IMR-90 (cell line): ENCODE measurements around the gene OSBP2. TPM values are rescaled to one million over a fixed set of nuclear protein-coding genes. Genes with fewer than 3 reads are reported as not detected.

Experiments
- ATAC-seq: fragments of 200-7000 bp; cut with Tn5 transposase; 2 replicates; pipeline ENCODE4 v1.9.1; 2020; ENCODE audit warnings: low read depth, mild to moderate bottlenecking, moderate library complexity
- BruUV-seq: library from RNA; stranded (reverse); fragments of 400-500 nt; replicated peaks from 2 replicates; lab custom pipeline; 2021; lab: Mats Ljungman, UMichigan
- CTCF ChIA-PET: fragments of 300-600 bp; formaldehyde crosslinking; extraction: SDS; loops from one replicate; lab custom pipeline; 2021; ENCODE audit warnings: antibody characterized with exemption; lab: Yijun Ruan, JAX
- POLR2A ChIA-PET: fragments of 300-600 bp; sonication (Branson Sonifier 250); formaldehyde crosslinking; loops from one replicate; lab custom pipeline; 2022; ENCODE audit warnings: antibody characterized with exemption; ENCODE audit not compliant: unreplicated experiment; lab: Charles Lee
- DNase-seq: peaks from one replicate; pipeline ENCODE4 v3.0.0; 2013
- H2AFZ ChIP-seq: replicated peaks from 2 replicates; pipeline ENCODE3; 2013; ENCODE audit warnings: low read length, mild to moderate bottlenecking; ENCODE audit not compliant: poor library complexity
- H2AK5ac ChIP-seq: 2 replicates; pipeline ENCODE4 v1.6.1; 2013; ENCODE audit warnings: low read depth, low read length, inconsistent platforms
- H2AK9ac ChIP-seq: replicated peaks from 2 replicates; pipeline ENCODE3; 2013; ENCODE audit warnings: mild to moderate bottlenecking, low read depth, low read length, moderate library complexity; ENCODE audit not compliant: poor library complexity
- H2BK120ac ChIP-seq: 2 replicates; pipeline ENCODE4 v1.6.1; 2013; ENCODE audit warnings: low read depth, low read length, inconsistent platforms
- H2BK15ac ChIP-seq: 3 replicates; pipeline ENCODE4 v1.6.1; 2013; ENCODE audit warnings: low read depth, low read length, inconsistent platforms
- H2BK20ac ChIP-seq: 2 replicates; pipeline ENCODE4 v1.6.1; 2013; ENCODE audit warnings: low read depth, mild to moderate bottlenecking, inconsistent platforms, low read length, moderate library complexity
- H2BK5ac ChIP-seq: 2 replicates; pipeline ENCODE4 v1.6.1; 2013; ENCODE audit warnings: mild to moderate bottlenecking, low read depth, low read length, inconsistent platforms; ENCODE audit not compliant: poor library complexity, severe bottlenecking
- H3K14ac ChIP-seq: replicated peaks from 2 replicates; pipeline ENCODE4 v1.6.1; 2013; ENCODE audit warnings: low read depth, low read length, inconsistent platforms
- H3K18ac ChIP-seq: 2 replicates; pipeline ENCODE4 v1.6.1; 2013; ENCODE audit warnings: low read depth, low read length, control low read depth
- H3K23ac ChIP-seq: 2 replicates; pipeline ENCODE4 v1.6.1; 2013; ENCODE audit warnings: low read depth, low read length, inconsistent platforms
- H3K27ac ChIP-seq: 2 replicates; pipeline ENCODE4 v1.5.1; 2013; ENCODE audit warnings: mild to moderate bottlenecking, control low read depth, low read length; ENCODE audit not compliant: insufficient read depth
- H3K27me3 ChIP-seq: 2 replicates; pipeline ENCODE4 v1.6.1; 2013; ENCODE audit warnings: low read length; ENCODE audit not compliant: control insufficient read depth, insufficient read depth
- H3K36me3 ChIP-seq: 2 replicates; pipeline ENCODE4 v1.6.1; 2013; ENCODE audit warnings: low read length, mixed read lengths; ENCODE audit not compliant: control insufficient read depth, insufficient read depth
- H3K4ac ChIP-seq: 2 replicates; pipeline ENCODE4 v1.6.1; 2013; ENCODE audit warnings: low read depth, low read length, inconsistent platforms
- H3K4me1 ChIP-seq: 2 replicates; pipeline ENCODE4 v1.6.1; 2013; ENCODE audit warnings: low read length, mixed read lengths; ENCODE audit not compliant: control insufficient read depth, insufficient read depth
- H3K4me2 ChIP-seq: 2 replicates; pipeline ENCODE4 v1.6.1; 2013; ENCODE audit warnings: low read depth, mild to moderate bottlenecking, control low read depth, low read length, moderate library complexity
- H3K4me3 ChIP-seq: 2 replicates; pipeline ENCODE4 v1.5.1; 2013; ENCODE audit warnings: low read depth, mild to moderate bottlenecking, control low read depth, low read length, moderate library complexity; ENCODE audit not compliant: insufficient read depth
- H3K56ac ChIP-seq: 2 replicates; pipeline ENCODE4 v1.6.1; 2013; ENCODE audit warnings: low read length, inconsistent platforms; ENCODE audit not compliant: insufficient read depth; ENCODE audit errors: extremely low read depth
- H3K79me1 ChIP-seq, 2 experiments: 2 replicates each; pipeline ENCODE4 v1.6.1; 2013; ENCODE audit warnings: low read length in 2 of 2, inconsistent platforms in 1 of 2, low read depth in 1 of 2
- H3K9ac ChIP-seq: 2 replicates; pipeline ENCODE4 v1.6.1; 2013; ENCODE audit warnings: low read depth, low read length, control low read depth
- H3K9me1 ChIP-seq: 2 replicates; pipeline ENCODE4 v1.6.1; 2013; ENCODE audit warnings: low read length, inconsistent platforms; ENCODE audit not compliant: insufficient read depth
- H3K9me3 ChIP-seq: 2 replicates; pipeline ENCODE4 v1.6.1; 2013; ENCODE audit warnings: low read length; ENCODE audit not compliant: control insufficient read depth, insufficient read depth
- H4K20me1 ChIP-seq: 2 replicates; pipeline ENCODE4 v1.6.1; 2013; ENCODE audit warnings: low read length, inconsistent platforms; ENCODE audit not compliant: insufficient read depth
- H4K5ac ChIP-seq: 2 replicates; pipeline ENCODE4 v1.6.1; 2013; ENCODE audit warnings: mild to moderate bottlenecking, low read depth, low read length, control low read depth
- H4K8ac ChIP-seq, 2 experiments: 2 replicates each; pipeline ENCODE4 v1.6.1; 2013; ENCODE audit warnings: low read depth in 2 of 2, low read length in 2 of 2, control low read depth in 1 of 2, inconsistent platforms in 1 of 2
- H4K91ac ChIP-seq: 2 replicates; pipeline ENCODE4 v1.6.1; 2013; ENCODE audit warnings: low read depth, low read length, inconsistent platforms; ENCODE audit not compliant: insufficient read depth
- SMC3 ChIP-seq: fragments of 150-350 bp; IDR thresholded peaks from 2 replicates; pipeline ENCODE4 v1.6.1; 2016; ENCODE audit warnings: low read depth, mild to moderate bottlenecking, antibody characterized with exemption, low read length, moderate library complexity
- WGBS, 2 experiments: methylation state at CpG; one replicate each; pipeline versions ENCODE4 v1.1.5 to v1.1.7; 2013; ENCODE audit warnings: missing lambda C conversion rate in 2 of 2; ENCODE audit not compliant: insufficient read length in 1 of 2; ENCODE audit errors: extremely low coverage in 2 of 2; 5-methylcytosine and 5-hydroxymethylcytosine counted together
- dilution Hi-C: fragments of 300-500 bp; cut with HindIII; formaldehyde crosslinking; loops from one replicate; pipeline ENCODE4 v1.14.3; 2018; ENCODE audit warnings: low sequenced_read_pairs; ENCODE audit not compliant: unreplicated experiment
- in situ Hi-C: fragments of 300-500 bp; cut with MboI; formaldehyde crosslinking; loops from 3 replicates; pipeline ENCODE4 v1.14.3; 2019; ENCODE audit warnings: low sequenced_read_pairs, inconsistent platforms, mixed read lengths
- intact Hi-C: fragments of 100-400 bp; cut with micrococcal nuclease; formaldehyde crosslinking; loops from 2 replicates; pipeline ENCODE4 v1.10.0; 2022
- polyA plus RNA-seq, 3 experiments: library from polyadenylated mRNA; depleted of rRNA; stranded (reverse); fragments of >200 nt; gene quantifications; 2 replicates each; pipeline ENCODE4 v1.2.3, GENCODE V29; 2012; ENCODE audit warnings: low replicate concordance in 1 of 3
- total RNA-seq: library from RNA; depleted of rRNA; stranded (reverse); fragments of >200 nt; gene quantifications from 2 replicates; pipeline ENCODE4 v1.2.3, GENCODE V29; 2012

The OSBP2 gene
- total and polyA plus RNA-seq, 2 of the 4 experiments (the other 2 are of a cell fraction): 1.8 to 2.2 TPM

DNA sequence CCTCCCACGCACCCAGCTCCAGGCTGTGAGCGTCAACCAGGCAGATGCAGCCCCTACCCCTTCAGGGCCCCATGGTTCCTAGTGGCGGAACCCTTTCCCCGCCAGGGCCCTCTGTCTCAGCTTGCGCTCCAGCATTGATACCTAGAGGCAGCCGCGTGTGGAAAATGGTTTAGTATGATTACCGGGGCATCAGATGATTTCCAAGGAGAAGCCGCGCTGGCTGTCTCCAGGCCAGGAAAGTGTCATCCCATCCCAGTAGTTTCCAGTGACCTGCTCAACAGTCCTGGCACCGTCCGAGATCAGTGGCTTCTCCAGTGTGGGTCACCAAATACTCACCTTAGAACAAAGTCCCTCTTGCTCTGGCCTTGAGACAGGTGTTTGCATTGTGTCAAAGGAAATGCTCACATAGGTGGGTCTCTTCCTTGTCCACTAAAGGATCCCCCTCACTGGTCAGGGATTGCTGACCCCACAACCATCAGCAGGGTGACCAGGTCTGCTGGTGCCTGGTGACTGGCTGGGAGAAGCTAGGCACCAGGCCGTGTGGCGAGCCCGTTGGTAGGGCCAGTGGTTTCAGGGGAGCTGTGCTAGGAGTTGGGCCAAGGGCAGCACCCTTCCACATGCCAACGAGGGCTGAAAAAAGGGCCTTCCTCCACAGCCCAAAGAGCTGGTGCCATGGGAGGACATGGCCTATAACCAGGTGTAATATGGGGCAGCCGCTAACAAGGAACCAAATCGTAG is 164.5 kb downstream of the OSBP2 start:
- no TSS peak for BruUV-seq
- in situ Hi-C loops (no loop called here), intact Hi-C loops (no loop called here), dilution Hi-C loops (no loop called here)
- Histone ChIP-seq H3K4ac (no peak overlapping the region), H3K23ac (no peak overlapping the region), H3K27me3 (peaks cover 2% of the 10 kb centered on the region; the same call in 1 of the 2 replicates), H2BK5ac (no peak overlapping the region), H3K9ac (no peak overlapping the region), H2AFZ (no peak overlapping the region), H3K14ac (no peak overlapping the region), H4K8ac (no peak overlapping the region), H2AK5ac (no peak overlapping the region), H3K9me1 (no peaks in the 10 kb centered on the region; the same call in 1 of the 2 replicates), H4K20me1 (no peaks in the 10 kb centered on the region), H4K5ac (no peak overlapping the region), H3K56ac (no peak overlapping the region), H2BK15ac (no peak overlapping the region), H2AK9ac (no peak overlapping the region), H3K4me3 (no peak overlapping the region), H2BK120ac (no peak overlapping the region), H3K4me1 (no peaks in the 10 kb centered on the region), H3K27ac (no peak overlapping the region), H3K18ac (no peak overlapping the region), H3K79me1 (no peaks in the 10 kb centered on the region), H2BK20ac (no peak overlapping the region), H3K9me3 (no peaks in the 10 kb centered on the region), H4K91ac (no peak overlapping the region), H3K36me3 (no peaks in the 10 kb centered on the region), H3K4me2 (no peak overlapping the region)
- ATAC-seq: no peak
- POLR2A ChIA-PET: no interaction called here
- CTCF ChIA-PET: interaction anchor here (1.1 kb wide), 1 partner anchor 9 kb away, joined by 3 read pairs; no protein-coding TSS in a partner anchor
- WGBS, 2 experiments: 100% methylated on average over 1 of the region's 18 CpGs; no CpG with 5 or more reads in 1 of the 2 experiments
- no peak for DNase-seq
- no peak for TF ChIP-seq SMC3
